ENCODE results near the gene APBB1IP. TPM values are rescaled to one million over a fixed set of nuclear protein-coding genes. Genes with fewer than 3 reads are reported as not detected.

APBB1IP gene
- total RNA-seq, 1 experiment from 2014 or later = not detected

DNA sequence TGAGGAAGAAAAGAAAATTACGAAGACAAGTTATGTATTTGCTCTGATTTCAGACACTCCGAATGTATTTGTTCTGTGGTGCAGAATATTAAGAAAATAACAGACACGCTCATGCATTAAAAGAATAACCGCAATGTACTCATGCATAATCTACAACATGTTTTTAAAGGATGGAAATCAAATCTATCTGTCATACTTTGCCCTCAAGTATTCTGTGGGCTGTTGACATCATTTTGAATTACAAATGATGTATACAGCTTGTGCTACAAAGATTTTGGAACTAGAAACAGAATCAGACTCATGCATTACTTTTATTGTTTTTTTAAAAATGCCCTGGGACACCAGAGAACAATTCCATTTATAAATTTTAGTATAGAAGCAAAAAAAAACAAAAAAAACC lies 69.9 kb downstream of the APBB1IP start:
- Histone ChIP-seq H3K79me2 (ENCODE audit: insufficient read depth, low read length) (no peaks in the 10 kb centered on the region), H2AFZ (ENCODE audit: low read length) (no peak overlapping the region), H3K23ac (ENCODE audit: insufficient read length, low read depth, low read length) (no peak overlapping the region), H3K79me1 (ENCODE audit: insufficient read depth, low read depth, low read length, poor library complexity, severe bottlenecking) (no peaks in the 10 kb centered on the region), H2BK120ac (ENCODE audit: low read depth, low read length, poor library complexity, severe bottlenecking) (no peak overlapping the region), H3K4ac (ENCODE audit: low read depth, low read length) (no peak overlapping the region), H3T11ph (ENCODE audit: low read length) (no peak overlapping the region), H3K14ac (ENCODE audit: insufficient read depth, low read length) (no peak overlapping the region), H3K23me2 (ENCODE audit: insufficient read length, low read depth, low read length, poor library complexity, severe bottlenecking) (no peaks in the 10 kb centered on the region), H2BK5ac (ENCODE audit: insufficient read length, low read length) (no peak overlapping the region), H3K18ac (ENCODE audit: insufficient read length, low read depth, low read length) (no peak overlapping the region), H3K27ac (ENCODE audit: insufficient read length, low read depth, low read length) (no peak overlapping the region), H3K4me2 (ENCODE audit: insufficient read depth, insufficient read length, low read length) (no peak overlapping the region), H2AK5ac (ENCODE audit: insufficient read length, low read length) (no peak overlapping the region), H4K20me1 (ENCODE audit: control insufficient read depth, insufficient read depth, insufficient read length) (no peaks in the 10 kb centered on the region), H3K9ac (ENCODE audit: extremely low read depth, insufficient read length, low read length) (no peak overlapping the region), H2BK15ac (ENCODE audit: low read depth, low read length) (no peak overlapping the region), H4K8ac (replicated peaks; ENCODE audit: insufficient read length, low read depth, low read length) (no peak overlapping the region), H3K56ac (ENCODE audit: insufficient read length, low read depth, low read length) (no peak overlapping the region), H3K9me3 (ENCODE audit: control insufficient read depth, low read depth, low read length) (no peaks in the 10 kb centered on the region), H4K5ac (ENCODE audit: insufficient read length, low read depth, low read length) (no peak overlapping the region), H3K4me1 (ENCODE audit: insufficient read depth, low read length) (no peaks in the 10 kb centered on the region), H4K91ac (ENCODE audit: insufficient read length, low read depth, low read length) (no peak overlapping the region), H2BK20ac (ENCODE audit: low read depth, low read length, poor library complexity, severe bottlenecking) (no peak overlapping the region), H3K27me3 (ENCODE audit: insufficient read depth, low read length) (no peaks in the 10 kb centered on the region), H2BK12ac (ENCODE audit: insufficient read length, low read depth, low read length) (no peak overlapping the region)
- no peaks in the 10 kb centered on the region; a peak in 1 of 4 replicates for H3K4me1 Mint-ChIP-seq
- H3K4me3 Mint-ChIP-seq = no peak overlapping the region
- no CpG with 5 or more reads among the region's 4 CpGs for WGBS (ENCODE audit: extremely low coverage, insufficient read length, low lambda C conversion rate)
- no peaks in the 10 kb centered on the region; a peak in 2 of 5 replicates for H3K9me3 Mint-ChIP-seq
- H3K36me3 Mint-ChIP-seq (ENCODE audit: insufficient read depth in 1 of 3, low read depth in 3 of 3) = no peaks in the 10 kb centered on the region
- no peak for TF ChIP-seq CTCF (conservative IDR thresholded peaks at IDR 0.05)
- DNase-seq = no peak
- H3K27ac Mint-ChIP-seq = no peak overlapping the region
- H3K27me3 Mint-ChIP-seq (ENCODE audit: low read depth) = no peaks in the 10 kb centered on the region; the same call in none of the 2 replicates

Measured in H9 (cell line).